ENCODE measurements around the gene GLI3.

- TF ChIP-seq CTCF (conservative IDR thresholded peaks at IDR 0.05) (no peak), EZH2 (IDR thresholded peaks at IDR 0.05; ENCODE audit: low read depth) (no peak)
Measured at GRCh38 chr7:42219447-42219846, 17.6 kb downstream of the GLI3 start.
